Mesothelial cell of epicardium (in vitro differentiated cells): ENCODE data around the gene GRAP2. TPM values are rescaled to one million over a fixed set of nuclear protein-coding genes. Genes with fewer than 3 reads are reported as not detected.
A peak's percentile ranks its signal among the peaks of the same experiment; 100 is the strongest.

ENCODE experiments used
- DNase-seq, 2 experiments: peaks; one replicate each; pipeline ENCODE4 v3.0.0; 2021; ENCODE audit warnings: low spot score in 2 of 2; ENCODE audit not compliant: unreplicated experiment in 2 of 2
- H3K27ac Mint-ChIP-seq: 2 replicates; pipeline ENCODE4 v1.8.0; 2021; ENCODE audit warnings: mixed read lengths
- H3K27me3 Mint-ChIP-seq: 2 replicates; pipeline ENCODE4 v1.8.0; 2021; ENCODE audit warnings: low read depth, mixed read lengths
- H3K36me3 Mint-ChIP-seq: 2 replicates; pipeline ENCODE4 v1.8.0; 2021; ENCODE audit warnings: mixed read lengths
- H3K4me1 Mint-ChIP-seq: 2 replicates; pipeline ENCODE4 v1.8.0; 2021; ENCODE audit warnings: mixed read lengths
- H3K4me3 Mint-ChIP-seq: 2 replicates; pipeline ENCODE4 v1.8.0; 2021; ENCODE audit warnings: mild to moderate bottlenecking, moderate library complexity, mixed read lengths
- H3K9me3 Mint-ChIP-seq: 2 replicates; pipeline ENCODE4 v1.8.0; 2021; ENCODE audit warnings: mixed read lengths
- CTCF ChIP-seq: fragments of 200-600 bp; sonication (generic); IDR thresholded peaks from one replicate; pipeline ENCODE4 v1.5.0; 2021; ENCODE audit warnings: antibody characterized with exemption; ENCODE audit not compliant: unreplicated experiment
- total RNA-seq: library from RNA; stranded (reverse); gene quantifications from 3 replicates; pipeline ENCODE4 v1.2.1, GENCODE V29; 2021

The GRAP2 gene
- total RNA-seq, 1 donor from 2014 or later: not detected

- Mint-ChIP-seq H3K36me3 (no peaks in the 10 kb centered on the region), H3K9me3 (no peaks in the 10 kb centered on the region), H3K27me3 (peaks cover 8% of the 10 kb centered on the region)
Observed at GRCh38 chr22:40001106-40001505, 100.2 kb downstream of the GRAP2 start.

GRCh38 chr22:40001800-40002577 lies 101.1 kb downstream of the GRAP2 start:
- no peak overlapping the region for H3K4me3 Mint-ChIP-seq
- H3K4me1 Mint-ChIP-seq: peaks cover 72% of the 10 kb centered on the region
- no peaks in the 10 kb centered on the region for H3K36me3 Mint-ChIP-seq
- no peak for TF ChIP-seq CTCF
- DNase-seq: no peak
- H3K27ac Mint-ChIP-seq: peak overlapping the region; percentile 22
- no peaks in the 10 kb centered on the region for H3K9me3 Mint-ChIP-seq
- H3K27me3 Mint-ChIP-seq: no peaks in the 10 kb centered on the region

More at GRCh38 chr22:40001106-40001505, 100.2 kb downstream of the GRAP2 start:
- H3K4me1 Mint-ChIP-seq: peaks cover 74% of the 10 kb centered on the region
- TF ChIP-seq CTCF: no peak
- H3K4me3 Mint-ChIP-seq: no peak overlapping the region
- no peak overlapping the region for H3K27ac Mint-ChIP-seq
- DNase-seq: no peak

GRCh38 chr22:40002935-40003715 lies 102.2 kb downstream of the GRAP2 start:
- no peak for TF ChIP-seq CTCF
- no peak for DNase-seq
- H3K9me3 Mint-ChIP-seq: no peaks in the 10 kb centered on the region
- H3K4me1 Mint-ChIP-seq: peaks cover 61% of the 10 kb centered on the region
- no peak overlapping the region for H3K27ac Mint-ChIP-seq
- peaks cover 3% of the 10 kb centered on the region for H3K27me3 Mint-ChIP-seq
- no peaks in the 10 kb centered on the region for H3K36me3 Mint-ChIP-seq
- no peak overlapping the region for H3K4me3 Mint-ChIP-seq

- H3K9me3 Mint-ChIP-seq: no peaks in the 10 kb centered on the region
Observed at GRCh38 chr22:40004836-40005235, 104.0 kb downstream of the GRAP2 start.

GRCh38 chr22:40006641-40007040 lies 105.8 kb downstream of the GRAP2 start:
- H3K36me3 Mint-ChIP-seq: no peaks in the 10 kb centered on the region
- H3K27ac Mint-ChIP-seq: no peak overlapping the region
- no peak for DNase-seq
- peaks cover 49% of the 10 kb centered on the region for H3K4me1 Mint-ChIP-seq
- H3K27me3 Mint-ChIP-seq: peaks cover 3% of the 10 kb centered on the region
- H3K9me3 Mint-ChIP-seq: no peaks in the 10 kb centered on the region
- H3K4me3 Mint-ChIP-seq: no peak overlapping the region
- TF ChIP-seq CTCF: no peak

More at GRCh38 chr22:40004836-40005235, 104.0 kb downstream of the GRAP2 start:
- H3K27ac Mint-ChIP-seq: no peak overlapping the region
- no peaks in the 10 kb centered on the region for H3K36me3 Mint-ChIP-seq
- no peak overlapping the region for H3K4me3 Mint-ChIP-seq
- H3K4me1 Mint-ChIP-seq: peaks cover 59% of the 10 kb centered on the region
- TF ChIP-seq CTCF: no peak
- no peak for DNase-seq
- H3K27me3 Mint-ChIP-seq: peaks cover 3% of the 10 kb centered on the region
